UCSD-AML1 (cell line): ENCODE data around the gene ZNF562.
"Not testable (repeated sequence)": the region's sequence is repeated elsewhere in the genome, so short reads cannot be mapped to it uniquely, and the experiment has no call there.

Experiments
- DNase-seq: peaks from one replicate; lab custom pipeline; 2025; ENCODE audit not compliant: unreplicated experiment; lab: John Stamatoyannopoulos, UW

Gene ZNF562

DNA sequence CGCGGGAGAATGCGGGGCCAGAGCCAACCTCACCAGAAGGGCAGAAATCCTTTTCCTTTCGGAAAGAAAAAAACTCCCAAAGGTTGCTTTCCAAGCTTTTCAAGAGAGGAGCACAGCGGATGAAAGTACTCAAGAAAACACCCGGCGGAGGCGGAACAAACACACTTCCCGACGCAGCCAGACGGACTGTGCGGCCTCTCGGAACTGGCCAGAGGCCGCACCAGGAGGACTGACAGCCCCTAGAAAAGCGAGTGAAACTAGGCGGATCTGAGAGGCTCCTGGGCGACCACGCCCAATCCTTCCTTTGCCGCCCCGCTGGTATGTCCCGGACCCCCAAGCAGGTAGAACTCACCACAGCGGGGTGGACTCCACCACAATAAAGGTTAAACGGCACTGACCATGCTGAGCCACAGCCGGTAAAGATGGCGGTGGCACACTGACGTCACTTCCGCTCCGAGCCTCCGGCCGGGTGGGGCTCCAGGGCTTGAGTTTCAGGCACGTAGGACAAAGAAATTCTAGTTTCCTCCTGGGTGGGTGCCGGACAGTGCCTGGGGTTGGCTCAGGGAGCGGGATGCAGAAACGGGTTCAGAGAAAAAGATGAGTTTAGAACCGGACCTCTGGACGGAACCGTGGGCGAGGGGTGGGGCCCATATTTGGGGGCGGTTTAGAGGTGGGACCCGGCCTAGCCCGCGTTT lies at the start of gene ZNF562:
Gene ZNF562 (minus strand): TSS at position 438 of the 695 bp plus-strand sequence. CDS start 14,356 bp downstream, outside the sequence.
- DNase-seq = peak; percentile 74

DNA sequence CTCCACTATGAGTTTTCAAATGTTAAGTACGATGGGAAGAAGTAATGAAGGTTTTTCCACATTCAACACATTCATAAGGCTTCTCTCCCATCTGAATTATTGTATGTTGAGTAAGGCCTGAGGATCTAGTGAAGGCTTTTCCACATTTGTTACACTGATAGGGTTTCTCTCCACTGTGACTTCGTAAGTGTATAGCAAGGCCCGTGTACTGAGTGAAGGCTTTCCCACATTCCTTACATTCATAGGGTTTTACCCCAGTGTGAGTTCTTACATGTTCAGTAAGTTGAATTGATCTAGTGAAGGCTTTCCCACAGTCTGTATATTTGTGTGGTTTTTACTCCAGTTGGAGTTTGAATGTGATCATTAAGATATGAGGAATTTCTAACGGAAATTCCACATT lies 49.3 kb upstream of the ZNF562 start:
- no peak for DNase-seq

DNA sequence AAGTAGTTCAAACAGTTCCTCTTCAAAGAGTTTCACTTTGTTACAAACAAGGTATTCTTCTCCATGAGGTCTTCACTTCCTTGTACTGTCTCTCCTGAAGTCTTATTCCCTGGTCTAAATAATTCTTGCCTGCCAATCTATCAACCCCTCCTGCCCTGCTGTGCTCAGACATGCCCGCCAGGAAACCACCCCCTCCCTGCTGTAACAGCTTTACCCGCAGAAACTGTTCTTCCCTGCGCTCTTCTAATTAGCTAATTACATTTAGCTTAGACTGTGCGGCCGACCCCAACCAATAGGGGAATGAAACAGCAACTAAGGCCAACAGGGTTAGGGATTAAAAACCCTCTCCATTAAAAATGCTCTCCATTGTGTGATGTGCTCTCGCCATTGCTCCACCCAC lies 47.0 kb upstream of the ZNF562 start:
- DNase-seq = peak; percentile 34

DNA sequence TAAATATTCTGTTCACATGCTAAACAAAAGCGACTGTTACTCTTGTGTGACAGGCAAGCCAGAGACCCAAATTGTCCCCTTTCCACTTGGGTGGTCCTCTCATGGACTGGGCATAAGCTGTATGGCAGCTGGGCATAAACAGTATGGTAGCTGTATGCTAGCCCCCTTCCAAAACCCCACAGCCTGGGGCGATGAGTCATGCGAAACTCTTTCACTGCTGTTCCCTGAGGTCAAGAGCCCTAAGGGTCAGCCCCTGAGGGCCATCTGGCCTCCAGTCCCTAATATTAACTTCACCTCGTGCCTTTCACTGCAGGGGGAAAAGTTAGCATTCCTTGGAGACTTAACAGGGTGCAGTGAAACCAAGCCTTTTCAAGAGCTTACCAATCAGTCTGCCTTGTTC lies 45.6 kb upstream of the ZNF562 start:
- DNase-seq = no peak

DNA sequence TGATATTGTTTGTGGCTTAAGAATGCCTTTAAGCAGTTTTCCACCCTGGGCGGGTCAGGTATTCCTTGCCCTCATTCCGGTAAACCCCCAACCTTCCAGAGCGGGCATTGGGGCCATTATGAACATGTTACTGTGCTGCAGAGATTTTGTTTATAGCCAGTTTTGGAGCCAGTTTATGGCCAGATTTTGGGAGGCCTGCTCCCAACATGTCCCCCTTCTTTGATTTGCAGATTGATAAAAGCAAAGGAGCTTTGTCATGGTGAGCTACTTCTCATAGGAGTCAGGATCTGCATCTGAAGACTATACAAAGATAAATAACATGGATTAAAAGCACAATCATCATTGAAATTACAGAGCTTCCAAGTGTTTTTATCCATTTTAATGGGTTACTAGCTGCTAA lies 36.9 kb upstream of the ZNF562 start:
- DNase-seq = no peak

DNA sequence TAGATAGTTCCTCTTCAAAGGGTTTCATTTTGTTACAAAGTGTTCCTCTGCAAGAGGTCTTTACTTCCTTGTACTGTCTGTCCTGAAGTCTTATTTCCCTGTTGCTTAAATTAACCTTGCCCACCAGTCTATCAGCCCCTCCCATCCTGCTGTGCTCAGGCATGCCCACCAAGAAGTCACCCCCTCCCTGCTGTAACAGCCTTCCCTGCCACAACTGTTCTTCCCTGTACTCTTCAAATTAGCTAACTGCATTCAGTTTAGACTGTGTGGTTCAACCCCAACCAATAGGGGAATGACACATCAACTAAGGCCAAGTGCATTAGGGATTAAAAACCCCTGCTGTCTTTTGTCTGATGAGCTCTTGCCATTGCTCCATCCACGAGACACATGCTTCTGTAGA lies 34.4 kb upstream of the ZNF562 start:
- DNase-seq = no peak

DNA sequence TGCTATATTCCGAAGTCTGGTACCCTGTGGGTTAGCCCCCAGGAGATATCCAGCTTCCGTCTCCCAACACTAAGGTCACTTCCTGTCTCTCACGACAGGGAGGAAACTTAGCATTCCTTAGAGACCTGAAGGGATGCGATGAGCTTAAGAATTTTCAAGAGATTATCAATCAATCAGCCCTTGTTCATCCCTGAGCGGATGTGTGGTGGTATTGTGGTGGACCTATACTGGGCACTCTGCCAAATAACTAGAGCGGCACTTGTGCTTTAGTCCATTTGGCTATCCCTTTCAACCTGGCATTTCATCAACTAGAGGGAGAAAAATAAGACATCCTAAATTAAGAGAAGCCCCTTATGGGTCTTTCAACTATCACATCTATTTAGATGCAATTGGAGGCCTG lies 30.9 kb upstream of the ZNF562 start:
- no peak for DNase-seq

DNA sequence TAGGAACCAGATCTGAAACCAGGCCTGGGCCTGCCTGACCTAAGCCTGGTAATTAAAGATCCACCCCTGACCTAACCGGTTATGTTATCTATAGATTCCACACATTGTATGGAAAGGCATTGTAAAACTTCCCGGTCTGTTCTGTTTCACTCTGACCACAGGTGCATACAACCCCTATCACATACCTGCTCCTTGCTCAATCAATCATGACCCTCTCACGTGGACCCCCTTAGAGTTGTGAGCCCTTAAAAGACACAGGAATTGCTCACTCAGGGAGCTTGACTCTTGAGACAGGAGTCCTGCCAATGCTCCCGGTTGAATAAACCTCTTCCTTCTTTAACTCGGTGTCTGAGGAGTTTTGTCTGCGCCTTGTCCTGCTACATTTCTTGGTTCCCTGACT lies 27.3 kb upstream of the ZNF562 start:
- no peak for DNase-seq

DNA sequence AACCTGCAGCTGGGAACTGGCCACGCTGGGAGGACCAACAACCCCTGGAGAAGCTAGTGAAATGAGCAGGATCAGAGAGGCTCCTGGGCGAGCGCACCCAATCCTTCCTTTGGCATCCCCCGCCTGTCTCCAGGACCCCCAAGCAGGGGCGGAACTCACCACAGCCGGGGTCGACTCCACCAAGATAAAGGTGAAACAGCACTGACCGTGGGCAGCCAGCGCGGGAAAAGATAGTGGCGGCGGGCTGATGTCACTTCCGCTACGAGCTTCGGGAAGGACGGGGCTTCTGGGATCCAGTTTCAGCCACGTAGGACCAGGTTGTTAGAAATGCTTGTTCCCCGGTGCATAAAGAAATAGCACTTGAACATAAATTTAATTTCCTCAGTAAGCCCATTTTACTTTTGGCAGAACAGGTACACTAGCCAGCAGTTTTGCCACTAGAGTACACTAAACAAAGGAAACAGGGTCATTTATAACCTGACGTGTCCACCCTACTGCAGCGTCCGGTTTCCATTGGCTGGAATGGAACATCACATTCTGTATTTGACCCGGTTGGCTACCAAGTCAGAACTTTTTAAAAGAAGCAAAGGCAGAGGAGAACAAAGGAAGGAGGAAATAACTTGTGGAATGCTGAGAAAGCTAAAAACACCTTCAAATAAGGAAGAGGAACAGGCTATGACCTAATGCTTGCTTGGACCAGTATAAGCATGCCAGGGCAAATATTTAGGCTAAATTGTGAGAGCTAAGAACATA lies 25.5 kb upstream of the ZNF562 start:
- no peak for DNase-seq

DNA sequence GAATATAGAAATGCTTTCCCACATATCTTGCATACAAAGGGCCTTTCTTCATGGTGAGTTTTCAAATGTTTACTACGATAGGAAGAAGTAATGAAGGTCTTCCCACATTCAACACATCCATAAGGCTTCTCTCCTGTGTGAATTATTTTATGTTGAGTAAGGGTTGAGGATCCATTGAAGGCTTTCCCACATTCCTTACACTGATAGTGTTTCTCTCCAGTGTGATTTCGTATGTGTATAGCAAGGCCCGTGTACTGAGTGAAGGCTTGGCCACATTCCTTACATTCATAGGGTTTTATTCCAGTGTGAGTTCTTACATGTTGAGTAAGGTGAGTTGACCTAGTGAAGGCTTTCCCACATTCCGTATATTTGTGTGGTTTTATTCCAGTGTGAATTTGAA lies 15.4 kb upstream of the ZNF562 start:
- not testable (repeated sequence) for DNase-seq

DNA sequence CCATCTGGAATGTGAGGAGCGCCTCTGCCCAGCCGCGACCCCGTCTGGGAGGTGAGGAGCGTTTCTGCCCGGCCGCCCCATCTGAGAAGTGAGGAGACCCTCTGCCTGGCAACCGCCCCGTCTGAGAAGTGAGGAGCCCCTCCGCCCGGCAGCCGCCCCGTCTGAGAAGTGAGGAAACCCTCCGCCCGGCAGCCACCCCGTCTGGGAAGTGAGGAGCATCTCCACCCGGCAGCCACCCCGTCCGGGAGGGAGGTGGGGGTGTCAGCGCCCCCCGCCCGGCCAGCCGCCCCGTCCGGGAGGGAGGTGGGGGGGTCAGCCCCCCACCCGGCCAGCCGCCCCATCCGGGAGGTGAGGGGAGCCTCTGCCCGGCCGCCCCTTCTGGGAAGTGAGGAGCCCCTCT lies 5.1 kb upstream of the ZNF562 start:
- DNase-seq = not testable (repeated sequence)

DNA sequence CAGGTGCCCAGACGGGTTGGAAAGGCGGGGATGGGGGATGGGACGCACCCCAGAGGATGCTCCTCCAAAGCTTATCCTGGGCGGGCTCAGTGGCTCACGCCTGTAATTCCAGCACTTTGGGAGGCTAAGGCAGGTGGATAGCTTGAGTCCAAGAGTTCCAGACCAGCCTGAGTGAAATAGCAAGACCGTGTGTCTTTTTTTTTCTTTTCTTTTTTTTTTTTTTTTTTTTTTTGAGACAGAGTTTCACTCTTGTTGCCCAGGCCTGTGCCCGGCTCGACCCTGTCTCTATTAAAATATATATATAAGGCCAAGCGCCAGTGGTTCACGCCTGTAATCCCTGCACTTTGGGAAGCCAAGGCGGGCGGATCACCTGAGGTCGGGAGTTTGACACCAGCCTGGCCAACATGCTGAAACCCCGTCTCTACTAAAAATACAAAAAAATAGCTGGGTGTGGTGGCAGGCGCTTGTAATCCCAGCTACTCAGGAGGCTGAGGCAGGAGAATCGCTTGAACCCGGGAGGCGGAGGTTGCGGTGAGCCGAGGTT lies 530 bp upstream of the ZNF562 start:
- not testable (repeated sequence) for DNase-seq

DNA sequence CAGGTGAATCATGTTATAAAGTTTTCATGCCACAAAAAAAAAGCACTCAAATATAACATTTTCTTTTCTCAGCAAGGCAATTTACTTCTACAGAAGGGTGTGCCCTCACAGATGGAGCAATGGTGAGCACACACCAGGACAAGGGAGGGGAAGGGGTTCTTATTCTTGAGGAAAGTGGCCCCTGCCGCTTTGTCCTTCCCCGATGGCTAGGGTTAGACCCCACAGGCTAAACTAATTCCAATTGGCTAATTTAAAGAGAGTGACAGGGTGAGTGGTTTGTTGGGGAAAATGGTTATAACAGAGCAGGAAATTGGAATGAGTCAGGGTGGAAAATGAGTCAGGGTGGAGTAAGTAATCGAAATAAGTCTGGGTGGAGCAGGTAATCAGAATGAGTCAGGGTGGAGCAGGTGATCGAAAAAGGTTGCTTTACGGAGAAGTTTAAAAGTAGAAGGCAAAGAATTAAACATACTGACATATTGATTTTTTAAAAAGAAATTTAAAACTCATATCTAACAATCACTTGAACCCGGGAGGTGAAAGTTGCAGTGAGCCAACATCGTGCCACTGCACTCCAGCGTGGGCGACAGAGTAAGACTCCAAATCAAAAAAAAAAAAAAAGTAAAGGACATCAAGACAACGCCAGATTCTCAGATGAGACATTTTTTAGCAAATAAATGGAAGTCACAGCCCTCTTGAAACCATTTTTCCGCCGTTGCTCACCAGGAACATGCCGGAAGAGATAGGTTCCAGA lies 813 bp downstream of the ZNF562 start:
- DNase-seq = no peak

DNA sequence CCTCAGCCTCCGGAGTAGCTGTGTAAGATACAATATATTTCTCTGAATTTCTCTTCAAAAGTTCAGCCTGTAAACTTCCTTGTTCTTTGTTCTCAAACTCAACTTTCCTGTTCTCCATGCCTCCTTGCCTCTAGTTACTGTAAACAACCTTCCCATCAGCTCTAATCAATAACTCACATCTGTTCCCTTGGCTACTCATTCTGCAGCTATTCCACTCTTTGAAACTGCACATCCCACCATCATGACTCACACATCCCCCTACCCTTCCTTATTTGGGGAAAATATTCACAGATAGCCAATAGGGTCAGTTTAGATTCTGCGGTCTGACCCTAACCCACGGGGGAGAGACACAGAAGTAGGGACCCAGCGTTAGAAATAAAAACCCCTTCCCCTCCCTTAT lies 2.0 kb downstream of the ZNF562 start:
- DNase-seq = no peak

DNA sequence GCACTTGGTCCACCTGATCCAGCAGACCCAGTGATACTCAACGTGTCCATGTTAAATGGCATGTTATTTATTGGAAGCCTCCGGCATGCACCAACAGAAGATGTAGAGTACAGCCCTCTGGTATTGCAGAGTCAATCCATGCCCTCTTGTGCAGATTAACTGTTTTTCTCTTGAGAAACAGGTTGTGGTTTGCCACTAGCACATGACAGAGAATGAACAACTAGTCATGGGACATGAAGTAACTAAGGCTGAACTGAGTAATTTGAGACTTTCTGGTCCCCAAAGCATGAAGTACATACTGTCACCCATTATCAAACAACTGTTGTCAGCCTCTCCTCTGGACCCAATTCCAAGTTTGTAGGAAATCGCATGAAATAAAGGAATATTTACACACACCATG lies 3.2 kb downstream of the ZNF562 start:
- no peak for DNase-seq

DNA sequence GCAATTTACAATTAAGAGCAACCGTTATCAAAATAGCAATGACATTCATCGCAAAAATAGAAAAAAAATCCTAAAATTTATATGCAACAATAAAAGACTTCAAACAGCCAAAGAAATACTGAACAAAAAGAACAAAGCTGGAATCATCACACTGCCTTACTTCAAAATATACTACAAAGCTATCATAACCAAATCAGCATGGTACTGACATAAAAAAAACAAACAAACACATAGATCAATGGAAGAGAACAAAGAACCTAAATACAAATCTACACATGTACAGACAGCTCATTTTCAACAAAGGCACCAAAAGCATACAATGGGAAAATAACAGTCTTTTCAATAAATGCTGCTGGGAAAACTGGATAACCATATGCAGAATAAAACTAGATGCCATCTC lies 6.4 kb downstream of the ZNF562 start:
- no peak for DNase-seq

DNA sequence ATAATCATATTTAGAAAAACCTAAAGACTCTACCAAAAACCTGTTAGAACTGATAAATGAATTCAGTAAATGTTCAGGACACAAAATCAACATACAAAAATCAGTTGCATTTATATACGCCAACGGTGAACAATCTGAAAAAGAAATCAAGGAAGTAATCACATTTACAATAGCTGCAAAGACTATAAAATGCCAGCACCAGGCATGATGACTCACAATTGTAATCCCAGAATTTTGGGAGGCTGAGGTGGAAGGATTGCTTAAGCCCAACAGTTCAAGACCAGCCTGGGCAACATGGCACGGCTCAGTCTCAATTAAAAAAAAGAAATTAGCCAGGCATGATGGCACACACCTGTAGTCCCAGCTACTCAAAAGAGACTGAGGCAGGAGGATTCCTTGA lies 7.0 kb downstream of the ZNF562 start:
- no peak for DNase-seq

DNA sequence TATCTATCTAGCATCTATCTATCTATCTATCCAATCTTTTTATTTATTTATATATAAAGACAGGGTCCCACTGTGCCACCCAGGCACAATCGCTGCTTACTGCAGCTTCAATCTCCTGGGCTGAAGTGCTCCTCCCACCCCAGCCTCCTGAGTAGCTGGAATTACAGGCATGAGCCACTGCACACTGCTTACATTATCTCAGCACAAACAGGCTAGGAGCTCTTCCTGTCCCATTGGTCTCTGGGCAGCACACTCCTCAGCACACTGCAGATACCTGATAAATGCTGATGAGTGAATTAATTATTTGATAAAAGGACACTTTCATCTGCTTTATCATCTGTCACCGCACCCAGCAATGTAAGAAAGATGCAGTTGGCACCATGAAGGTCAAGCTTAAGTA lies 16.1 kb downstream of the ZNF562 start:
- no peak for DNase-seq

DNA sequence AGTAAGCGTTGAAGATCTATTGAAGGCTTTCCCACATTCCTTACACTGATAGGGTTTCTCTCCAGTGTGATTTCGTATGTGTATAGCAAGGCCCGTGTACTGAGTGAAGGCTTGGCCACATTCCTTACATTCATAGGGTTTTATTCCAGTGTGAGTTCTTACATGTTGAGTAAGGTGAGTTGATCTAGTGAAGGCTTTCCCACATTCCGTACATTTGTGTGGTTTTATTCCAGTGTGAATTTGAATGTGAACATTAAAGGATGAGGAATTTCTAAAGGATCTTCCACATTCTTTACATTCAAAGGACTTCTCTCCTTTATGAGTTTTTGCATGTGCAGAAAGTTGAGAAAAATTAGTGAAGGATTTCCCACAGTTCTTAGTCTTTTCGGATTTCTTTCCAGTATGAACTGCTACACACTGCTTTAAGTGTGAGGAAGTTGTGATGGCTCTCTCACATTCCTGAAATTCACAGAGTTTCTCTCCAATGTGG lies 21.8 kb downstream of the ZNF562 start:
- DNase-seq = not testable (repeated sequence)

DNA sequence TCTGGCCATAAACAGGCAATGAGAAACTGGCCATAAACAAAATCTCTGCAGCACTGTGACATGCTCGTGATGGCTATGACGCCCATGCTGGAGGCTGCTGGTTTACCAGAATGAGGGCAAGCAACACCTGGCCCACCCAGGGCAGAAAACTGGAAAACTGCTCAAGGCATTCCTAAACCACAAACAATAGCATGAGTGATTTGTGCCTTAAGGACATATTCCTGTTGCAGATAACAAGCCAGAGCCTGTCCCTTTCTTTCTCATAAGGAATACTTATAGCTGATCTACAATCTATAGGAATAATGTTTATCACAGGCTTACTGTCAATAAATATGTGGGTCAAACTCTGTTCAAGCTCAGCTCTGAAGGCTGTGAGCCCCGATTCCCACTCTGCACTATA lies 23.4 kb downstream of the ZNF562 start:
- DNase-seq = not testable (repeated sequence)

DNA sequence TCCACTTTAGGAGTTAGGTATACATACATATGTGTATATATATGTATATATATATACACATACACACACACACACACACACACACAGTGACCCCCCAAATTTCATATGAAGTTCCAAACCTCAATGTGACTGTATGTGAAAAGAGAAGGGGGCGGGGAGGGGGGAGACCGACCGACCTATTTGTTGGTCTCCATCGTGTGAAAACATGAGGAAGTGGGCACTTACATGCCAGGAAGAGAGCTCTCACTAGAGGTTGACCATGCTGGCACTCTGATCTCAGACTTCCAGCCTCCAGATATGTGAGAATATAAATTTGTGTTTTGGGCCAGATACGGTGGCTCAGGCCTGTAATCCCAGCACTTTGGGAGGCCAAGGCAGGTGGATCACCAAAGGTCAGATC lies 24.6 kb downstream of the ZNF562 start:
- DNase-seq = no peak

DNA sequence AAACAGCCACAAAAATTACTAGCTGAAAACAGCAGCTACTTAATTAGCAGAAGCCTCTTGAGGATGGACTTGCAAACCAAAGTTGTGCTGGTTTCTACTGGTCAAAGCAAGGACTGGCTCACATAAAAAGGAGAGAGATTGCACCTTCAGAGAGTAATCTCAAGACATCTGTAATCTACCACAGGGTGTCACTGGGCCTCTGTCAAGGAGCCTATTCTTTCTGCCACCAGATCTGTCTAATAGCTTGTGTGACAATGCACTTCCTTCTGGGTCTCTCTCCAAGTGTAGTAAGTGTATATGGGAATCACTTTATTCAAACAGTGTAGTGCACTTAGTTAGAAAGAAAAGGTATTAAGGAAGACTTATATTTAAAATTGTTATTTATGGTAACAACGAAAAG lies 29.4 kb downstream of the ZNF562 start:
- DNase-seq = no peak
